ENCODE data around the gene EGFL7.

- TF ChIP-seq CTCF (IDR thresholded peaks at IDR 0.05; ENCODE audit: low read depth, low read length, poor library complexity, severe bottlenecking) (no peak), EZH2phosphoT487 (IDR thresholded peaks at IDR 0.05; ENCODE audit: borderline replicate concordance, low read length) (no peak)
These were observed 51.6 kb downstream of the EGFL7 start for GRCh38 chr9:136714096-136714892.

Data from DOHH2 (cell line).